Measurements from ENCODE around the gene CYP2J2.
"Not testable (repeated sequence)": the region's sequence is repeated elsewhere in the genome, so short reads cannot be mapped to it uniquely, and the experiment has no call there.

Gene CYP2J2

DNA sequence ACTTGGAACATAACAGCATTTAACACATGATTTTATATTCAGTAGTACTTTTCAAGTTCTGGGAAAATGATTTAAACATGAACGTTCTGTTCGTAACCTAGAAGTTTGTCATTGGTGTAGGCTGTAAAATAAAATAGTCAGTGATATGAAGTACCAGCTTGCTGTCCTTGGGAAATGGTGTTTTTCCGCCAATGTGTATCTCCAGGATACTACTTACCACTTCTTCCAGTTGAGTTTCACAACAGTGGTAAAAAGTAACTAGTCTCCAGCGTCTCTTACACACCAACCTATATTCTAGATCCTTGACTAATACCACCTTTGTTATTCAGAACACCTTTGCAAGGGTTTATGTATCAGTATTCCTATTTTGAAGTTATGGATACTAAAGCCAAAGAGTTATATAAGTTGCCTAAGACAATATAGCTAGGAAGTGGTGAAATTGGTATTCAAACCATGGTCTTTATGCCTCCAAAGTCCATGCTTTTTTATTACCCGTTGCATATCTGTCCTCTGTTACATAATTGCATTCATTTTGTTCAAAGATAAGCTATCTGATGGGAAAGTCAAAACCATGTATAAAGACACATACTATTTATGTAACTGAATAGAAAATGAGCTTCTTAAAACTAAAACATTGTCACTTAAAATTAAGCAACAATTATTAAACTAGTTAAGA is 68.8 kb downstream of the CYP2J2 start:
- no peak for DNase-seq

DNA sequence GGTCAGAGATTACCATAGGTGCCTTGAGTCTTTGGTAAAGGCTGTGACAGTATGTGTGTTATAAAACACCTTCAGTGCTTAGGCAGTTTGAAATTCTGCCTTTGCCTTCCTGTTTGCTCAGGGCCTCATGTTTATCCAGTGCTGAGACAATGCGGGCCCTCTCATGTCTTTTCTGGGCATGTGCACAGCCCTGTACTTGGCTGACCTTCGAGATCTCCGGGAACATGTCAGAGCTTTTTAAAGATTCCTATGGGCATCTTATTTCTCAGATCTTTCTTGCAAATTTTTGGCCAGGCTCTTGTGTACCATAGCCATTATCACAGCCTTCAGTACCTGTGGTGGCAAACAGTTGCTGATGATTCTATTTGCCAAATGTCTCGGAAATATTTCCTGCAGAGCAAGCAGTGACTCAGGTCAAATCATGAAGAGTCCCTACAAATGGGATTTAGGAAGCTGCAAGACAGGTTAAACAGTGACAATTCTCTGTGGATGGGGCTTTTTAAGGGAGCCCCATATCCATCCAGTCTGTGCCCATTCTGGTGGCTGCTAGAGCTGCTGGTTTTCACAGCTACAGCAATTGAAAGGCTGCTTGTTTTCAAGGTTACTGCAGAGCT is 69.7 kb downstream of the CYP2J2 start:
- DNase-seq, result no peak

DNA sequence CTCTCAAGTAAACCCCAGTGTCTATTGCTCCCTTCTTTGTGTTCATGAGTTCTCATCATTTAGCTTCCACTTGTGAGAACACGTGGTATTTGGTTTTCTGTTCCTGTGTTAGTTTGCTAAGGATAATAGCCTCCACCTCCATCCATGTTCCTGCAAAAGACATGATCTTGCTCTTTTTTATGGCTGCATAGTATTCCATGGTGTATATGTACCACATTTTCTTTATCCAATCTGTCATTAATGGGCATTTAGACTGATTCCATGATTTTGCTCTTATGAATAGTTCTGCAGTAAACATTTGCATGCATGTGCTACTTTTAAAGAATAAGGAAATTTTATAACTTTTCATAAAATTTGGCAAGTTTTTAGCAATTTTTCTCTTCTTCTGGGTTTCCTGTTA is 71.3 kb downstream of the CYP2J2 start:
- not testable (repeated sequence) for DNase-seq

DNA sequence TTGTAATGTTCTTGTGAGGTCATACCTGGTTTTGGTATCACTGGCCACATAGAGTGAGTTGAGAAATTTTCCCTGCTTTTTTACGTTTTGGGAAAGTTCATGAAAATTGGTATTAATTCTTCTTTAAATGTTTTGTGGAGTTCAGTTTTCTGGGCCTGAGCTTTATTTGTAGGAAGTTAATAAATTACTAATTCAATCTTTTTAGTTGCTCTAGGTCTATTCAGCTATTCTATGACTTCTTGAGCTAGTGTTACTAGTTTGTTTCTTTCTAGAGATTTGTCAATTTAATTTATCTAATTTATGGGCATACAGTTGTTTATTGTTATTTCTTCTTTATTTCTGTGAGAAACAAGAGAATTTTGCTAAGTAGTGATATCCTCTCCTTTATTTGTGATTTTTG is 74.5 kb downstream of the CYP2J2 start:
- no peak for DNase-seq

DNA sequence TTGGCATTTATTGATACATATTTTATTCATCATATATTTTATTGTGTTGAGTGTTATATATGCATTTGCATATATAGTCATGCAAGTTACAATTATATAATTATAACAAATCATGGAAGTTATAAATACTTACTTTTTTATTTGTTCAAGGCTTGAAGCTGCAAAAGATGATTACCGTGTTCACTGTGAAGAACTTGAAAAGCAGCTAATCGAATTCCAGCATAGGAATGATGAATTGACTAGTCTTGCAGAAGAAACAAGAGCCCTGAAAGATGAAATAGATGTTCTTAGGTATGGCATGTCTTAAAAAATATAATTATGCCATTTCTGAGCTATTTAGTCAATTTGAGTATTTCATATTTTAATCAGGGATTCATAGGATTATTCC is 79.7 kb downstream of the CYP2J2 start:
- no peak for DNase-seq

DNA sequence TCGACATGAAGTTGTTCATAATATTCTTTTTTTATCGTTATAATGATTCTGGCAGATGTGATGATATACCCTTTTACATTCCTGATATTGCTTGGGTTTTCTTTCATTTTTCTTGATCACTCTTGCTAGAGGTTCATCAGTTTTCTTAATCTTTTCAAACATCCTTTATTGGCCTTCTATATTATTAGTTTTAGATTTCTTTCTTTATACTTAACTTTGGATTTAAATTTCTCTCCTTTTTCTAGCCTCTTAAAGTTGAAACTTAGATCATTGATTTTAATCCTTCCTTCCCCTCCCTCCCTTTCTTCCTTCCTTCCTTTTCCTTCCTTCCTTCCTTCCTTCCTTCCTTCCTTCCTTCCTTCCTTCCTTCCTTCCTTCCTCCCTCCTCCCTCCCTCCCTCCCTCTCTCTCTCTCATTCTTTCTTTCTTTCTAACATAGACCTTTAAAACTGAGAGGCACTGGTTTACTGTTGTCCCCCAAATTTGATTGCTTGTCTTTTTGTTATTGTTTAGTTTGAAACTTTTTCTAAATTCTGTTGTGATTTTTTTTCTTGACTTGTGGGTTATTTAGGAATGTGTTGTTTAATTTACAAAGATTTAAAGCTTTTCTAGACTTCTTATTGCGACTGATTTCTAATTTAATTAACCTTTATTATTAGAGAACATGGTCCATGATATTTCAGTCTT is 80.2 kb downstream of the CYP2J2 start:
- DNase-seq, result no peak

DNA sequence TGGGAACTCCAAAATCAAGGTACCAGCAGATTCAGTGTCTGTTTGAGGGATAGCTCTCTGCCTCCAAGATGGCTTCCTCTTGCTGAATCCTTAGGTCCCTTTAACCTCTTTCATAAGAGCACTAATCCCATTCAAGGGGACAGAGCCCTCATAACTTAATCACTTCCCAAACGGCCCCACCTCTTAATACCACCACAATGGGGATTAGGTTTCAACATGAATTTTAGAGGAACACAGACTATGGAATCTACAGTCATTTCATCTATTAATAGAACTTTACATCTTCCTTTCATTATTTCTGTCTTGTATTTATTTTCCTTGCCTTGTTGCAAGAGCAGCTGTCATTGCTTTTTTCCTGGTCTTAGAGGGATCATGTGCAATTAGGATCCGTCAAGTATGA is 81.5 kb downstream of the CYP2J2 start:
- DNase-seq, result no peak

Measured in KG1 (cell line).